OCI-LY7 (cell line): ENCODE measurements around the gene ZNF564. TPM values are rescaled to one million over a fixed set of nuclear protein-coding genes. Genes with fewer than 3 reads are reported as not detected.
A peak's percentile ranks its signal among the peaks of the same experiment; 100 is the strongest.

Source experiments
- Bru-seq: library from RNA; stranded (reverse); fragments of 400-500 nt; gene quantifications from one replicate; lab custom pipeline; 2021; lab: Mats Ljungman, UMichigan
- BruChase-seq, 2 experiments: library from RNA; stranded (reverse); fragments of 400-500 nt; gene quantifications; one replicate each; lab custom pipeline; 2021; lab: Mats Ljungman, UMichigan
- BruUV-seq: library from RNA; stranded (reverse); fragments of 400-500 nt; replicated peaks from 2 replicates; lab custom pipeline; 2021; lab: Mats Ljungman, UMichigan
- CTCF ChIA-PET: fragments of 300-600 bp; sonication (Branson Sonifier 250); formaldehyde crosslinking; loops from one replicate; lab custom pipeline; 2022; ENCODE audit warnings: antibody characterized with exemption; ENCODE audit not compliant: unreplicated experiment; lab: Charles Lee
- POLR2A ChIA-PET: fragments of 300-600 bp; sonication (Branson Sonifier 250); formaldehyde crosslinking; loops from one replicate; lab custom pipeline; 2022; ENCODE audit warnings: antibody characterized with exemption; lab: Charles Lee
- DNase-seq: peaks from one replicate; pipeline ENCODE4 v3.0.0-alpha.2; 2015; ENCODE audit warnings: low spot score
- H2AFZ ChIP-seq: fragments of 200-600 bp; sonication (generic), shearing (Covaris generic); 2 replicates; pipeline ENCODE4 v1.6.1; 2014; ENCODE audit warnings: mild to moderate bottlenecking, antibody characterized with exemption, low read length, moderate library complexity
- H3K27ac ChIP-seq: fragments of 200-600 bp; sonication (generic); 2 replicates; pipeline ENCODE4 v1.5.1; 2014; ENCODE audit warnings: mixed run types, low read depth, mild to moderate bottlenecking, moderate library complexity, low read length, inconsistent platforms; ENCODE audit not compliant: poor library complexity, severe bottlenecking
- H3K36me3 ChIP-seq: fragments of 200-600 bp; sonication (generic); 2 replicates; pipeline ENCODE4 v1.6.1; 2014; ENCODE audit warnings: mild to moderate bottlenecking, antibody characterized with exemption, low read length, moderate library complexity, mixed read lengths; ENCODE audit not compliant: insufficient read depth
- H3K4me1 ChIP-seq: fragments of 200-600 bp; sonication (generic); 2 replicates; pipeline ENCODE4 v1.5.1; 2014; ENCODE audit warnings: mild to moderate bottlenecking, low read length; ENCODE audit not compliant: insufficient read depth, poor library complexity, severe bottlenecking
- H3K4me2 ChIP-seq: fragments of 200-600 bp; sonication (generic); 2 replicates; pipeline ENCODE4 v1.6.1; 2014; ENCODE audit warnings: mild to moderate bottlenecking, low read length
- H3K4me3 ChIP-seq: fragments of 200-600 bp; sonication (generic); 2 replicates; pipeline ENCODE4 v1.5.1; 2014; ENCODE audit warnings: mild to moderate bottlenecking, low read depth, low read length; ENCODE audit not compliant: poor library complexity, severe bottlenecking
- H3K79me2 ChIP-seq: fragments of 200-600 bp; sonication (generic); 2 replicates; pipeline ENCODE4 v1.6.1; 2016; ENCODE audit warnings: low read depth, mild to moderate bottlenecking, low read length, moderate library complexity, mixed read lengths; ENCODE audit not compliant: insufficient read depth
- H3K9me2 ChIP-seq: fragments of 200-600 bp; sonication (generic); 2 replicates; pipeline ENCODE4 v1.6.1; 2016; ENCODE audit warnings: mild to moderate bottlenecking, low read length, mixed read lengths; ENCODE audit not compliant: insufficient read depth
- H3K9me3 ChIP-seq: fragments of 200-600 bp; sonication (generic); 2 replicates; pipeline ENCODE4 v1.6.1; 2014; ENCODE audit warnings: mild to moderate bottlenecking, mixed run types, low read length, mixed read lengths
- H4K20me1 ChIP-seq: fragments of 200-600 bp; sonication (generic); 2 replicates; pipeline ENCODE4 v1.6.1; 2014; ENCODE audit warnings: mild to moderate bottlenecking, antibody characterized with exemption, low read length, moderate library complexity, mixed read lengths; ENCODE audit not compliant: insufficient read depth
- EZH2phosphoT487 ChIP-seq: fragments of 200-600 bp; sonication (generic); IDR thresholded peaks from 2 replicates; pipeline ENCODE4 v1.6.1; 2018; ENCODE audit warnings: low read depth, borderline replicate concordance, mild to moderate bottlenecking, mixed run types, antibody characterized with exemption, low read length, moderate library complexity, mixed read lengths
- intact Hi-C: fragments of 100-400 bp; cut with micrococcal nuclease; formaldehyde crosslinking; loops from one replicate; pipeline ENCODE4 v1.10.0; 2022; ENCODE audit not compliant: unreplicated experiment
- long read RNA-seq: library from polyadenylated mRNA; stranded (forward); transcript quantifications from one replicate; pipeline ENCODE4 v2.0.0, GENCODE V29; 2022
- total RNA-seq, 2 experiments: library from RNA; depleted of rRNA in 1 of 2; stranded (reverse); fragments of >200 nt in 1 of 2; shearing (Covaris generic) in 1 of 2; gene quantifications; 2 replicates each; pipeline ENCODE4 v1.2.3, GENCODE V29; 2014 to 2022
- TF ChIP-seq, protein P1 (sequence below): fragments of 200-600 bp; sonication (generic); conservative IDR thresholded peaks from 2 replicates; pipeline ENCODE4 v1.5.1; 2014; ENCODE audit warnings: mild to moderate bottlenecking, antibody characterized with exemption, low read length, moderate library complexity, mixed read lengths

ZNF564 gene
- 6.6 and 8.0 TPM in 2 replicates for total RNA-seq (2014; rRNA removed; shearing (Covaris generic))
- total RNA-seq (2022) = 13.1 and 16.5 TPM in 2 replicates
- Bru-seq, nascent RNA = percentile 90 among the genes with signal in this experiment
- percentile 90 among the genes with signal in this experiment for BruChase-seq, experiment 1, labeled RNA remaining after a 6-hour chase
- BruChase-seq, experiment 2, labeled RNA remaining after a 2-hour chase = percentile 88 among the genes with signal in this experiment
- long read RNA-seq, transcript ZNF564-201 (4 exons, 2,935 nt) = major isoform, 15 of 15 reads
- long read RNA-seq, partial matches to known transcripts = 0 of 15 reads
- long read RNA-seq, other reads (novel, unspliced or antisense) = 0 of 15 reads

- TF ChIP-seq, protein P1, sequence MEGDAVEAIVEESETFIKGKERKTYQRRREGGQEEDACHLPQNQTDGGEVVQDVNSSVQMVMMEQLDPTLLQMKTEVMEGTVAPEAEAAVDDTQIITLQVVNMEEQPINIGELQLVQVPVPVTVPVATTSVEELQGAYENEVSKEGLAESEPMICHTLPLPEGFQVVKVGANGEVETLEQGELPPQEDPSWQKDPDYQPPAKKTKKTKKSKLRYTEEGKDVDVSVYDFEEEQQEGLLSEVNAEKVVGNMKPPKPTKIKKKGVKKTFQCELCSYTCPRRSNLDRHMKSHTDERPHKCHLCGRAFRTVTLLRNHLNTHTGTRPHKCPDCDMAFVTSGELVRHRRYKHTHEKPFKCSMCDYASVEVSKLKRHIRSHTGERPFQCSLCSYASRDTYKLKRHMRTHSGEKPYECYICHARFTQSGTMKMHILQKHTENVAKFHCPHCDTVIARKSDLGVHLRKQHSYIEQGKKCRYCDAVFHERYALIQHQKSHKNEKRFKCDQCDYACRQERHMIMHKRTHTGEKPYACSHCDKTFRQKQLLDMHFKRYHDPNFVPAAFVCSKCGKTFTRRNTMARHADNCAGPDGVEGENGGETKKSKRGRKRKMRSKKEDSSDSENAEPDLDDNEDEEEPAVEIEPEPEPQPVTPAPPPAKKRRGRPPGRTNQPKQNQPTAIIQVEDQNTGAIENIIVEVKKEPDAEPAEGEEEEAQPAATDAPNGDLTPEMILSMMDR = no peak
- TF ChIP-seq EZH2phosphoT487 = no peak
- H3K4me3 ChIP-seq = peak within 1 kb of the TSS; percentile 95
- H4K20me1 ChIP-seq = no peaks in the 10 kb centered on the region
- TSS peak; percentile 67 for BruUV-seq
- peak within 1 kb of the TSS; percentile 78 for H3K27ac ChIP-seq
- DNase-seq = peak; percentile 99
- POLR2A ChIA-PET = interaction anchor here (0.6 to 0.7 kb wide), 2 partner anchors 350 to 370 kb away, joined by 3 to 4 read pairs; no protein-coding TSS in a partner anchor
- H3K9me2 ChIP-seq = no peaks in the 10 kb centered on the region
- H3K9me3 ChIP-seq = no peaks in the 10 kb centered on the region
- intact Hi-C loops = no loop called here
- peak within 1 kb of the TSS; percentile 82 for H3K4me2 ChIP-seq
- peaks cover 25% of the 10 kb centered on the region for H3K79me2 ChIP-seq
- CTCF ChIA-PET = no interaction called here
- H3K36me3 ChIP-seq = peaks cover 29% of the 10 kb centered on the region
- H3K4me1 ChIP-seq = peaks cover 15% of the 10 kb centered on the region
- H2AFZ ChIP-seq = peak within 1 kb of the TSS; percentile 93
Observed at GRCh38 chr19:12551060-12551832, at the start of gene ZNF564. ZNF564 (minus strand) TSS chr19:12551482; CDS start chr19:12551332, 150 bp downstream.

GRCh38 chr19:12597594-12597993 is 46.3 kb upstream of the ZNF564 start:
- H3K36me3 ChIP-seq = peaks cover 5% of the 10 kb centered on the region; the same call in 1 of the 2 replicates
- DNase-seq = no peak
- CTCF ChIA-PET = no interaction called here
- no peaks in the 10 kb centered on the region for H3K9me3 ChIP-seq
- H3K4me1 ChIP-seq = no peaks in the 10 kb centered on the region
- H4K20me1 ChIP-seq = no peaks in the 10 kb centered on the region
- TF ChIP-seq, protein P1 = no peak
- TF ChIP-seq EZH2phosphoT487 = no peak
- BruUV-seq = no TSS peak
- POLR2A ChIA-PET = no interaction called here
- no peaks in the 10 kb centered on the region for H3K9me2 ChIP-seq
- H3K27ac ChIP-seq = no peak overlapping the region
- H3K79me2 ChIP-seq = no peaks in the 10 kb centered on the region
- intact Hi-C loops = no loop called here
- H2AFZ ChIP-seq = no peak overlapping the region
- no peak overlapping the region for H3K4me3 ChIP-seq
- no peak overlapping the region for H3K4me2 ChIP-seq
